Adrenal gland (tissue), 5 donors: ENCODE data around the gene SMG6.

Experiments used
- POLR2A ChIP-seq, 2 donors: fragments of 450-650 bp; IDR thresholded peaks; one replicate each; pipeline ENCODE4 v1.6.1; 2017; ENCODE audit warnings: antibody characterized with exemption in 2 of 2, mild to moderate bottlenecking in 2 of 2, moderate library complexity in 1 of 2
- TF ChIP-seq, protein P1 (sequence below), 6 experiments: fragments of 450-650 bp in 4 of 6; fragments of 200-600 bp in 2 of 6; sonication (generic) in 1 of 6; IDR thresholded peaks; 1 replicate in 5 of 6; 2 replicates in 1 of 6; pipeline versions ENCODE4 v1.5.1 to v1.8.0; 2016 to 2021; ENCODE audit warnings: antibody characterized with exemption in 6 of 6, mild to moderate bottlenecking in 2 of 6, moderate library complexity in 1 of 6
- donor health status: DM: no; HTN: no; CAD: no.

DNA sequence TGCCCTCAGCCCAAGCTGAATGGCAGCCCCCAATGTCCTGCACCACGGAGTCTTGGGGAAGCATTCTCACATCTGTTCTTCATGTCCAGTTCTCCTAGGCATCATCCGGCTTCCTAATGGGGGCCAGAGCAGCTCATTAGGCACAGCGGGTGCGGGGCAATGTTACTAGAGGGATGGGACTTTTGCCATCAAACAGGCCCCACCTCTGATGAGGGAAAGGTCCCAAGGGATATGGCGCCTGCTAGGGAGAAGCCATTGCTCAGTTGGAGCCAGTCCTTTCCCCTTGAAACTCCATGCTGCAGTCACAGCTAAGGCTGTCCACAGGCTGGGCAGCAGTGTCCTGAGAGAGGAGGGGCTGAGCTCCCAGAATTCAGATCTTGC lies 275.4 kb downstream of the SMG6 start:
- TF ChIP-seq POLR2A (IDR thresholded peaks at IDR 0.05), result no peak
- TF ChIP-seq, protein P1, sequence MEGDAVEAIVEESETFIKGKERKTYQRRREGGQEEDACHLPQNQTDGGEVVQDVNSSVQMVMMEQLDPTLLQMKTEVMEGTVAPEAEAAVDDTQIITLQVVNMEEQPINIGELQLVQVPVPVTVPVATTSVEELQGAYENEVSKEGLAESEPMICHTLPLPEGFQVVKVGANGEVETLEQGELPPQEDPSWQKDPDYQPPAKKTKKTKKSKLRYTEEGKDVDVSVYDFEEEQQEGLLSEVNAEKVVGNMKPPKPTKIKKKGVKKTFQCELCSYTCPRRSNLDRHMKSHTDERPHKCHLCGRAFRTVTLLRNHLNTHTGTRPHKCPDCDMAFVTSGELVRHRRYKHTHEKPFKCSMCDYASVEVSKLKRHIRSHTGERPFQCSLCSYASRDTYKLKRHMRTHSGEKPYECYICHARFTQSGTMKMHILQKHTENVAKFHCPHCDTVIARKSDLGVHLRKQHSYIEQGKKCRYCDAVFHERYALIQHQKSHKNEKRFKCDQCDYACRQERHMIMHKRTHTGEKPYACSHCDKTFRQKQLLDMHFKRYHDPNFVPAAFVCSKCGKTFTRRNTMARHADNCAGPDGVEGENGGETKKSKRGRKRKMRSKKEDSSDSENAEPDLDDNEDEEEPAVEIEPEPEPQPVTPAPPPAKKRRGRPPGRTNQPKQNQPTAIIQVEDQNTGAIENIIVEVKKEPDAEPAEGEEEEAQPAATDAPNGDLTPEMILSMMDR (IDR thresholded peaks at IDR 0.05), result no peak
